ENCODE measurements around the gene PRELP.

Gene PRELP

GRCh38 chr1:203478231-203478630 is 2.6 kb downstream of the PRELP start:
- DNase-seq (ENCODE audit: low spot score), result no peak

GRCh38 chr1:203478986-203479385 is 3.4 kb downstream of the PRELP start:
- no peak for DNase-seq (ENCODE audit: low spot score)

GRCh38 chr1:203479646-203480045 is 4.0 kb downstream of the PRELP start:
- no peak for DNase-seq (ENCODE audit: low spot score)

- DNase-seq (ENCODE audit: low spot score), result no peak
Measured at GRCh38 chr1:203480084-203480483, 4.5 kb downstream of the PRELP start.

- peak; percentile 64 for DNase-seq (ENCODE audit: low spot score)
Measured at GRCh38 chr1:203480525-203481084, 5.0 kb downstream of the PRELP start.

GRCh38 chr1:203481196-203481595 is 5.6 kb downstream of the PRELP start:
- DNase-seq (ENCODE audit: low spot score), result no peak

GRCh38 chr1:203486618-203487370 is 11.2 kb downstream of the PRELP start:
- no peak for DNase-seq (ENCODE audit: low spot score)

- DNase-seq (ENCODE audit: low spot score), result no peak
Measured at GRCh38 chr1:203488539-203488938, 12.9 kb downstream of the PRELP start.

- DNase-seq (ENCODE audit: low spot score), result no peak
Measured at GRCh38 chr1:203490607-203491006, 15.0 kb downstream of the PRELP start.

GRCh38 chr1:203491664-203492063 is 16.1 kb downstream of the PRELP start:
- no peak for DNase-seq (ENCODE audit: low spot score)

- no peak for DNase-seq (ENCODE audit: low spot score)
Measured at GRCh38 chr1:203492082-203492747, 16.6 kb downstream of the PRELP start.

GRCh38 chr1:203492748-203493130 is 17.1 kb downstream of the PRELP start:
- DNase-seq (ENCODE audit: low spot score), result no peak

- no peak for DNase-seq (ENCODE audit: low spot score)
Measured at GRCh38 chr1:203493901-203494300, 18.3 kb downstream of the PRELP start, which contains the start of gene OPTC. TSS of gene OPTC (plus strand) at chr1:203494153. CDS start at chr1:203496006, 1,853 bp downstream.

GRCh38 chr1:203495845-203496244 is 20.2 kb downstream of the PRELP start:
- DNase-seq (ENCODE audit: low spot score), result no peak

GRCh38 chr1:203497269-203497777 is 21.7 kb downstream of the PRELP start:
- DNase-seq (ENCODE audit: low spot score), result no peak

GRCh38 chr1:203499643-203500278 is 24.2 kb downstream of the PRELP start:
- DNase-seq (ENCODE audit: low spot score), result no peak

GRCh38 chr1:203500279-203500678 is 24.7 kb downstream of the PRELP start:
- no peak for DNase-seq (ENCODE audit: low spot score)

- no peak for DNase-seq (ENCODE audit: low spot score)
Measured at GRCh38 chr1:203503836-203504235, 28.2 kb downstream of the PRELP start.

- DNase-seq (ENCODE audit: low spot score), result peak; percentile 76
Measured at GRCh38 chr1:203504400-203505250, 29.0 kb downstream of the PRELP start.

- no peak for DNase-seq (ENCODE audit: low spot score)
Measured at GRCh38 chr1:203505526-203506204, 30.1 kb downstream of the PRELP start.
